Stimulated activated naive CD8-positive, alpha-beta T cell treated with anti-CD3 and anti-CD28 coated beads, Interleukin-15, amount 100 ng/mL, for 72 hours (primary cell): Measurements from ENCODE around the gene OXER1.
A peak's percentile ranks its signal among the peaks of the same experiment; 100 is the strongest.
"Not testable (repeated sequence)": the region's sequence is repeated elsewhere in the genome, so short reads cannot be mapped to it uniquely, and the experiment has no call there.

Experiments
- ATAC-seq: fragments of 150-1000 bp; cut with Tn5 transposase; 2 replicates; pipeline ENCODE4 v1.10.0; 2021; ENCODE audit warnings: mild to moderate bottlenecking, moderate library complexity
- DNase-seq, 2 donors: peaks; one replicate each; pipeline ENCODE4 v3.0.0; 2021 to 2022
- H3K27ac Mint-ChIP-seq, 2 donors: one replicate each; pipeline ENCODE4 v1.8.0; 2022; ENCODE audit warnings: mild to moderate bottlenecking in 2 of 2, mixed read lengths in 2 of 2, moderate library complexity in 2 of 2
- H3K27me3 Mint-ChIP-seq: one replicate; pipeline ENCODE4 v1.8.0; 2022; ENCODE audit warnings: mixed read lengths
- H3K4me1 Mint-ChIP-seq: one replicate; pipeline ENCODE4 v1.8.0; 2022; ENCODE audit warnings: mild to moderate bottlenecking, mixed read lengths
- H3K4me3 Mint-ChIP-seq, 2 donors: one replicate each; pipeline ENCODE4 v1.8.0; 2022; ENCODE audit warnings: mild to moderate bottlenecking in 2 of 2, mixed read lengths in 2 of 2, moderate library complexity in 1 of 2
- H3K9me3 Mint-ChIP-seq, 2 donors: one replicate each; pipeline ENCODE4 v1.8.0; 2022; ENCODE audit warnings: mixed read lengths in 2 of 2

Gene OXER1

GRCh38 chr2:42752816-42753813, 10.8 kb downstream of the OXER1 start:
- no peaks in the 10 kb centered on the region for H3K9me3 Mint-ChIP-seq
- H3K4me3 Mint-ChIP-seq: no peak overlapping the region
- no peak overlapping the region for H3K27ac Mint-ChIP-seq
- no peak for DNase-seq
- no peaks in the 10 kb centered on the region for H3K27me3 Mint-ChIP-seq
- no peaks in the 10 kb centered on the region for H3K4me1 Mint-ChIP-seq
- no peak for ATAC-seq

DNA sequence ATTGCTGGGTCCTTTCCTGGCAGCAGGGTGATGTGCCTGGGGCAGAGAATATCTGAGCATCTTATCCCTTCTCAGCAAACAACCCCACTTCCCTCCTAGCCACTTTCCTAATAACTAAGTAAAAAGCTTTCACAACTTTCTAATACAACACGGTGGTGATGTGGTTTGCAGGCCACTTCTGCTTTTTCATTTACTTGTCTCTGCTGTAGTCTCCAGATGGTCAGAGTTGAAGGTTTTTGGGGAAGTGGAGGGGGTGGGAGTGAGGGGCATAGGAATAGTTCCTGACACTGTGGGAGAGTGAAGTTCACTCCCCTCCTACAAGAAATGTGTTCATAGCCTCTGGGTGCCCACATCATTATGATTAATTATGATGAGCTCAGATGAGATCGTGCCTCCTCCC, 11.6 kb downstream of the OXER1 start:
- Mint-ChIP-seq H3K4me1 (no peaks in the 10 kb centered on the region), H3K27ac (peak overlapping the region in 1 of 2 donors; percentile 20), H3K4me3 (no peak overlapping the region), H3K9me3 (no peaks in the 10 kb centered on the region), H3K27me3 (no peaks in the 10 kb centered on the region)
- no peak for DNase-seq
- ATAC-seq: no peak

GRCh38 chr2:42748840-42749239, 15.1 kb downstream of the OXER1 start:
- no peak overlapping the region for H3K4me3 Mint-ChIP-seq
- H3K27ac Mint-ChIP-seq: no peak overlapping the region
- H3K9me3 Mint-ChIP-seq: no peaks in the 10 kb centered on the region
- no peaks in the 10 kb centered on the region for H3K27me3 Mint-ChIP-seq
- no peak for ATAC-seq
- no peaks in the 10 kb centered on the region for H3K4me1 Mint-ChIP-seq
- no peak for DNase-seq

DNA sequence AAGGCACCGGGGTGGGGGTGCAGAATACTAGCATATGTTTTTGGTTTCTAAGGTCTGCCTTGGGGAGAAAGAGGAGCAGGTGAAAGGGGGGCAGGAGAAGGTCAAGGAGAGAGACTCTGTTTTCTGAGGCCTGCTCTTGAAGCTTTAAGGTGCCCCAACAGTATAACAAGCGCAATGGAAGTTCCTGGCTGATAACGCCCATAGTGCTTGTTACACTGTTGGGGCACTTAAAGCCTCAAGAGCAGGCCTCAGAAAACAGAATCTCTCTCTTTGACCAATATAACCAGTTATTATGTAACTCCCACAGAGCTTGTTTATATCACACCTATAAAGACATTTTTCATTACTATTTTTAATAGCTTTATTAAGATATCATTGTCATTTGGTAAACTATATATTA, 16.5 kb downstream of the OXER1 start:
- Mint-ChIP-seq H3K9me3 (no peaks in the 10 kb centered on the region), H3K4me3 (no peak overlapping the region), H3K27ac (no peak overlapping the region), H3K4me1 (no peaks in the 10 kb centered on the region), H3K27me3 (no peaks in the 10 kb centered on the region)
- ATAC-seq: no peak
- DNase-seq: no peak

DNA sequence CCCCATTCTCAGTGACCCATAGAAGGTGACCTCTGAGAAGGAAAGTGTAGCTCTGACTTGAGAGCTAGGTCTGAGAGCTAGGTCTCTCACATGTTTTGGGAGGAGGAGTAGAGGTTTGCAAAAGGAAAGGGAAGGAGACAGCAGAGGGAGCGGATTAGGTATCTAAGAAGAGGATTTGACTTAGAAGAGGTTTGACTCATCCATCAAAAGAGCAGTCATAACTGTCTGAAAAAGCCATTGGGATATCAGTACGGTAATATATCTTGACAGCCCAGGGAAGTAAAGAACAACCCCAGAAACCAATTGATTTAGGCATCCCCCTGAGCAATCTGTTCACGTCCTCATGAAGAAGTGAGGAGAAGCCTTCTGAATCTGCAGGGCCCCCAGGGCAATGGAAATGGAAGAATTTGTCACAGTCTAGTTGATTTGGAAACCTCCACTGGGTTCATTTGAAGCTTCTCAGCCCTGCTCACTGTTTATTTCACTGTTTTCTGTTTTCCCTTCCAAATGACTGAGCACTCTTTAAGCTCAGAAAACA, 19.3 kb downstream of the OXER1 start:
- Mint-ChIP-seq H3K4me3 (no peak overlapping the region), H3K4me1 (no peaks in the 10 kb centered on the region), H3K9me3 (no peaks in the 10 kb centered on the region), H3K27ac (no peak overlapping the region), H3K27me3 (no peaks in the 10 kb centered on the region)
- no peak for ATAC-seq
- no peak for DNase-seq

- H3K27me3 Mint-ChIP-seq: no peaks in the 10 kb centered on the region
- H3K4me1 Mint-ChIP-seq: no peaks in the 10 kb centered on the region
- no peak overlapping the region for H3K27ac Mint-ChIP-seq
- no peak for ATAC-seq
- peaks cover 0 to 4% of the 10 kb centered on the region in 2 donors for H3K9me3 Mint-ChIP-seq
- no peak overlapping the region for H3K4me3 Mint-ChIP-seq
- no peak for DNase-seq
Measured at GRCh38 chr2:42743659-42743990, 20.3 kb downstream of the OXER1 start.

DNA sequence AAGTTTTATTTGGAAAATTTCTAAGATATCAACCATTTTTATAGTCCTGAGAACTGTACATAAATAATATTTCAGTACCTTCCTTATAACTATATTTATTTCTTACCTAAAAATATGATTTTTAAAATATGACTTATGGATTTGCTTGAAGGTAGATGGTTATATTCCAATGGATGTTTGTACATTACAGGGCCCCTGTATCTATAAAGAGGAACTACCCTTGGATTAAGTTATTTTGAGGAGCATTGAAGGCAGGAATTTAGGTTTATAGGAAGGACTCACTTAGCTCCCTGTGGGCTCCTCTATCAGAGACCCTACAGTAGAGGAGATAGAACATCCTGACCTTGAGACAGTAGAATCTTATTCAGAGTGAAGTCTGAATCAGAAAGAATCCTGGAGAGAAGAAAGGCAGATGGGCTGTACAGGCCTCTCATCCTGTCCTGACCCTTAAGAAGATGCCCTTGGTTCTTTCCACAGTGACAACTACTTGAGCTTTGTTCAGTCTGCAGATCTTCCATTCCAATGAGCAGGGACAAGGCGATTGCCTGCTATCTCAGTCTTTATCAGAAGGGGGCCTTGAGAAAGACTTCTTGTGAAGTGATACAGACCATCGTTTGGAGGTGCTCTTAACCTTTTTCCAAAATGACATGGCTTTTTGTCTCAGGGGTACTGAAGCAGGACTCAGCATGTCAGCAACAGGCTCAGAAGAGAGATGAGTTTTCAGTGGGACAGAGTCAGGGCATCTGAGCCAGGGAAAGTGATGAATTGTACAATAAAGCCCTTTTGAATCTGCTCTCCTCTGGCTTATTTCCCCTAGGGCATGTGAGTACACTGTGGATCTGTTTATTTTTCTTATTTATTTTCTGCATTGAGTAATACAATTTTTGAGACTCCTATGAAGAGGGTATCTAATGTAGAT, 20.9 kb downstream of the OXER1 start:
- H3K27ac Mint-ChIP-seq: no peak overlapping the region
- ATAC-seq: no peak

DNA sequence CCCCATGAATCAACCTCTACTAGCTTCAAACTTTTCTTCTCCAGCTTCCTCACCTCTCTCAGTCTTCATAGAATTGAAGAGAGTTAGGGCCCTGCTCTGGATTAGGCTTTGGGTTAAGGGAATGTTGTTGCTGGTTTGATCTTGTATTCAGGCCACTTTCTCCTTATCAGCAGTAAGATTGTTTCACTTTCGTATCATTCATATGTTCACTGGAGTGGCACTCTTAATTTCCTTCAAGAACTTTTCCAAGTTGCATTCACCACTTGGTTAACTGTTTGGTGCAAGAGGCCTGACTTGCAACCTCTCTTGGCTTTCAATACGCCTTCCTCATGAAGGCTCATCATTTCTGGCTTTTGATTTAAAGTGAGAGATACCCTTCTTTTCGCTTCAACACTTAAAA, 22.8 kb downstream of the OXER1 start:
- DNase-seq: no peak
- Mint-ChIP-seq H3K27me3 (no peaks in the 10 kb centered on the region), H3K4me1 (no peaks in the 10 kb centered on the region), H3K4me3 (no peak overlapping the region), H3K27ac (no peak overlapping the region), H3K9me3 (peaks cover 3 to 14% of the 10 kb centered on the region in 2 donors)
- no peak for ATAC-seq

More for the DNA sequence above, 20.9 kb downstream of the OXER1 start:
- no peak for DNase-seq
- Mint-ChIP-seq H3K4me1 (no peaks in the 10 kb centered on the region), H3K4me3 (no peak overlapping the region), H3K27me3 (no peaks in the 10 kb centered on the region), H3K9me3 (peaks cover 0 to 6% of the 10 kb centered on the region in 2 donors)

GRCh38 chr2:42736598-42737322, 27.2 kb downstream of the OXER1 start:
- no peak for ATAC-seq

DNA sequence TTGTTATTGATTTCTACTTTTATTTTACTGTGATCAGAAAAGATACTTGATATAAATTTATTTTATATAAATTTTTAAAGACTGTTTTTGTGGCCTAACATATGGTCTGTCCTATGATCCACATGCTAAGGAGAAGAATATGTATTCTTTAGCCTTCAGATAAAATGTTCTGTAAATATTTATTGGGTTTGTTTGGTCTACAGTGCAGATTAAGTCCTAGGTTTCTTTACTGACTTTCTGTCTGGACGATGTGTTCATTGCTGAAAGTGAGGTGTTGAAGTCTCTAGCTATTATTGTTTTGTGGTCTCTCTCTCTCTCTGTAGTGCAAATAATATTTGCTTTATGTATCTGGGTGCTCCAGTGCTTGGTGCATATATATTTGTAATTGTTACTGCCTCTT, 30.1 kb downstream of the OXER1 start:
- no peak for DNase-seq
- H3K4me3 Mint-ChIP-seq: no peak overlapping the region
- H3K9me3 Mint-ChIP-seq: peaks cover 44 to 49% of the 10 kb centered on the region in 2 donors
- no peak for ATAC-seq
- no peak overlapping the region for H3K27ac Mint-ChIP-seq
- H3K27me3 Mint-ChIP-seq: no peaks in the 10 kb centered on the region
- H3K4me1 Mint-ChIP-seq: no peaks in the 10 kb centered on the region

More at GRCh38 chr2:42736598-42737322, 27.2 kb downstream of the OXER1 start:
- no peak overlapping the region for H3K27ac Mint-ChIP-seq
- H3K27me3 Mint-ChIP-seq: no peaks in the 10 kb centered on the region
- H3K4me3 Mint-ChIP-seq: no peak overlapping the region
- DNase-seq: no peak
- H3K4me1 Mint-ChIP-seq: no peaks in the 10 kb centered on the region
- peaks cover 37 to 38% of the 10 kb centered on the region in 2 donors for H3K9me3 Mint-ChIP-seq

- H3K27me3 Mint-ChIP-seq, H3K4me3 Mint-ChIP-seq, H3K27ac Mint-ChIP-seq, ATAC-seq, DNase-seq, H3K4me1 Mint-ChIP-seq: not testable (repeated sequence)
- peaks cover 35 to 47% of the 10 kb centered on the region in 2 donors for H3K9me3 Mint-ChIP-seq
Measured at GRCh38 chr2:42731316-42731715, 32.6 kb downstream of the OXER1 start.

DNA sequence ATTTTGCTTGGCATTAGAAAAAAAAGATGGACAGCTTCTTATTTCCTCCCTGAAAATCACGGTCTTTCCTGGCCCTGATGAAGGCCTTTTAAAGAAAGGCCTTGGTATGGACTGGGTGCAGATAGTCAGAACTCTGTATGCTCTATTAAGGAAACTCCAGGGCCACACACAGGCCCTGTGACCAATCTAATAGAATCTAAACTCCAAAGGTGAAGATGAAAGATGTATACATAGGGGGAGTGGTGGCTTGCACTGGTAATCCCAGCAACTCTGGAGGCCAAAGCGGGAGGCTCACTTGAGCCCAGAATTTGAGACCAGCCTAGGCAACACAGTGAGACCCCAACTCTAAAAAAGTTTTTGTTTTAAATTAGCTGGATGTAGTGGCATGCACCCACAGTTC, 37.3 kb downstream of the OXER1 start:
- H3K27me3 Mint-ChIP-seq: no peaks in the 10 kb centered on the region

DNA sequence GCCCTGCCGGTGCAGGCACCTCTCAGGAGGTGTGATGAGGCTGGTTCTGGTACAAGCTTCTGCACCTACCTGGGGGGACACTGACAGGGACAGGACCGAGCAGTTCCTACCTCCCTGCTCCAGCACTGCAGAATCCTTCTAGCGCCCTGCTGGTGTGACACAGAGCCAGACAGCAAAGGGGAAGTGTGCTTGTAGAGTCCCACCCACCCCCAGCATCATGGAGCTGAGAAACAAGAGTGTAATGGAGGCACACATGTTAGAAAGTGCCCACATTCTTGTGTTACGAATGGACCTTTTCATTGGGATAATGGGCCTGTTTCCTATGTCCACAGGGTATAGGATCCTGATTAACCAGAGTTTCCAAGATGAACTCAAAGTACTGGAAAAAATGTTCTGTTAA, 38.3 kb downstream of the OXER1 start:
- H3K4me3 Mint-ChIP-seq: no peak overlapping the region
- H3K27me3 Mint-ChIP-seq: no peaks in the 10 kb centered on the region
- ATAC-seq (no peak), DNase-seq (no peak)
- H3K4me1 Mint-ChIP-seq: peaks cover 12% of the 10 kb centered on the region
- no peak overlapping the region for H3K27ac Mint-ChIP-seq
- H3K9me3 Mint-ChIP-seq: peaks cover 5 to 11% of the 10 kb centered on the region in 2 donors

More for the DNA sequence above, 37.3 kb downstream of the OXER1 start:
- H3K9me3 Mint-ChIP-seq: peaks cover 11% of the 10 kb centered on the region in 2 donors
- no peak overlapping the region for H3K4me3 Mint-ChIP-seq
- DNase-seq: no peak
- peaks cover 12% of the 10 kb centered on the region for H3K4me1 Mint-ChIP-seq
- H3K27ac Mint-ChIP-seq: peak overlapping the region in 1 of 2 donors; percentile 55
- ATAC-seq: no peak

- Mint-ChIP-seq H3K4me3 (no peak overlapping the region), H3K27me3 (no peaks in the 10 kb centered on the region), H3K4me1 (peaks cover 12% of the 10 kb centered on the region), H3K27ac (no peak overlapping the region), H3K9me3 (peaks cover 4 to 5% of the 10 kb centered on the region in 2 donors)
- no peak for DNase-seq
- ATAC-seq: no peak
Measured at GRCh38 chr2:42724886-42725285, 39.0 kb downstream of the OXER1 start.

DNA sequence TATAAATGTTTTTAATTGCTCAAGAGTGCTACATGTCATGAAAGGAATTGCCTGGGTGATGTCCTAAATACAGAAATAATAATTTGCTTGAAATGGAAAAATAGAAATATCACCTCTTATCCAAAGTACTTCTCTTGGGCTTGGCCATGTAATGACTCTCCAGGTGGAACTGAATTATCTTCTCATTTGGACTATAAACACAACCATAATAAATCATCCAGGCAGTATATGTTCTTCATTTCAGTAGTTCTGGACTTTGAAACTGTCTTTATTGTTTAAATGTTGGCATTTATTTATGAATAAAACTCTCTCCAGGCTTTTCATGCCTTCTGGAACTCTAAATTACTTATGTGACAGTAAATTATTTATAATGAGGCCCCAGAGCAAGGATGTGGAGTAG, 40.5 kb downstream of the OXER1 start:
- no peaks in the 10 kb centered on the region for H3K27me3 Mint-ChIP-seq
- peaks cover 12% of the 10 kb centered on the region for H3K4me1 Mint-ChIP-seq
- peak overlapping the region in 1 of 2 donors; percentile 21 for H3K27ac Mint-ChIP-seq
- ATAC-seq (no peak), DNase-seq (no peak)
- no peak overlapping the region for H3K4me3 Mint-ChIP-seq
- H3K9me3 Mint-ChIP-seq: no peaks in the 10 kb centered on the region
